ENCODE measurements around the gene RB1.

- TF ChIP-seq POLR2AphosphoS5 (IDR thresholded peaks at IDR 0.05; ENCODE audit: borderline replicate concordance, low read depth, low read length), result no peak
- TF ChIP-seq EZH2 (IDR thresholded peaks at IDR 0.05), result no peak
Observed at GRCh38 chr13:48296528-48296927, 7.0 kb upstream of the RB1 start.

All from SK-N-MC (cell line).